Hepatocyte (in vitro differentiated cells): ENCODE data around the gene GBX1. TPM values are rescaled to one million over a fixed set of nuclear protein-coding genes. Genes with fewer than 3 reads are reported as not detected.

Experiments used
- DNase-seq: peaks from one replicate; pipeline ENCODE4 v3.0.0-alpha.2; 2016; ENCODE audit warnings: low spot score
- H2AFZ ChIP-seq: fragments of 200-600 bp; sonication (generic); 2 replicates; pipeline ENCODE4 v1.6.0; 2016; ENCODE audit warnings: antibody characterized with exemption, mild to moderate bottlenecking
- H3K27ac ChIP-seq: fragments of 200-600 bp; sonication (generic); 2 replicates; pipeline ENCODE4 v1.5.1; 2016; ENCODE audit warnings: mild to moderate bottlenecking
- H3K27me3 ChIP-seq: fragments of 200-600 bp; sonication (generic); 2 replicates; pipeline ENCODE4 v1.6.1; 2016
- H3K36me3 ChIP-seq: fragments of 200-600 bp; sonication (generic); replicated peaks from 2 replicates; pipeline ENCODE4 v1.5.1; 2016; ENCODE audit warnings: low read depth; ENCODE audit not compliant: insufficient read depth
- H3K4me1 ChIP-seq: fragments of 200-600 bp; sonication (generic); 2 replicates; pipeline ENCODE4 v1.5.1; 2016; ENCODE audit warnings: mild to moderate bottlenecking, moderate library complexity; ENCODE audit not compliant: insufficient read depth
- H3K4me2 ChIP-seq: fragments of 200-600 bp; sonication (generic); 2 replicates; pipeline ENCODE4 v1.6.0; 2016
- H3K4me3 ChIP-seq: fragments of 200-600 bp; sonication (generic); 2 replicates; pipeline ENCODE4 v1.5.1; 2016; ENCODE audit warnings: mild to moderate bottlenecking
- H3K79me2 ChIP-seq: fragments of 200-600 bp; sonication (generic); 2 replicates; pipeline ENCODE4 v1.6.0; 2017; ENCODE audit warnings: mild to moderate bottlenecking
- H3K9me2 ChIP-seq: fragments of 200-600 bp; sonication (generic); replicated peaks from 2 replicates; pipeline ENCODE4 v1.6.0; 2017; ENCODE audit warnings: mild to moderate bottlenecking; ENCODE audit not compliant: insufficient read depth
- H3K9me3 ChIP-seq: fragments of 200-600 bp; sonication (generic); 2 replicates; pipeline ENCODE4 v1.5.1; 2016; ENCODE audit warnings: low read depth, mild to moderate bottlenecking
- H4K20me1 ChIP-seq: fragments of 200-600 bp; sonication (generic); 2 replicates; pipeline ENCODE4 v1.6.0; 2016; ENCODE audit warnings: mild to moderate bottlenecking; ENCODE audit not compliant: insufficient read depth, poor library complexity, severe bottlenecking
- CTCF ChIP-seq: fragments of 200-600 bp; sonication (generic); IDR thresholded peaks from 2 replicates; pipeline ENCODE4 v1.5.1; 2016; ENCODE audit warnings: antibody characterized with exemption, mild to moderate bottlenecking; ENCODE audit not compliant: poor library complexity
- EZH2 ChIP-seq: fragments of 200-600 bp; sonication (generic); IDR thresholded peaks from 2 replicates; pipeline ENCODE4 v1.6.1; 2016; ENCODE audit warnings: antibody characterized with exemption, mild to moderate bottlenecking, borderline replicate concordance
- EZH2phosphoT487 ChIP-seq: fragments of 200-600 bp; sonication (generic); IDR thresholded peaks from one replicate; pipeline ENCODE4 v1.6.1; 2018; ENCODE audit warnings: antibody characterized with exemption, mild to moderate bottlenecking, low read depth, moderate library complexity; ENCODE audit not compliant: unreplicated experiment, severe bottlenecking
- WGBS: methylation state at CpG from one replicate; pipeline ENCODE4 v1.1.6; 2016; ENCODE audit warnings: low lambda C conversion rate; ENCODE audit errors: missing lambda C conversion rate; 5-methylcytosine and 5-hydroxymethylcytosine counted together
- polyA plus RNA-seq: library from polyadenylated mRNA; unstranded; fragments of >200 nt; fragmentation: Nextera tagmentation; extraction: Ambion mirVana; gene quantifications from 2 replicates; pipeline ENCODE4 v1.2.1, GENCODE V29; 2016
- total RNA-seq: library from RNA; depleted of rRNA; stranded (reverse); fragments of >200 nt; gene quantifications from 2 replicates; pipeline ENCODE4 v1.2.3, GENCODE V29; 2014

Gene GBX1
- total and polyA plus RNA-seq, 2 experiments from 2014 or later = not detected

GRCh38 chr7:151118108-151119054 lies 49.1 kb downstream of the GBX1 start:
- Histone ChIP-seq H3K4me3 (no peak overlapping the region), H3K27me3 (no peaks in the 10 kb centered on the region), H3K79me2 (peaks cover 31% of the 10 kb centered on the region), H3K4me2 (no peak overlapping the region), H3K4me1 (peaks cover 14% of the 10 kb centered on the region), H3K36me3 (no peaks in the 10 kb centered on the region), H4K20me1 (peaks cover 42% of the 10 kb centered on the region), H2AFZ (no peak overlapping the region), H3K9me3 (no peaks in the 10 kb centered on the region), H3K9me2 (no peaks in the 10 kb centered on the region), H3K27ac (no peak overlapping the region)
- TF ChIP-seq CTCF (no peak), EZH2 (no peak), EZH2phosphoT487 (no peak)
- 96% methylated on average over 37 of the region's 38 CpGs for WGBS
- no peak for DNase-seq

GRCh38 chr7:151117565-151117964 lies 49.9 kb downstream of the GBX1 start:
- Histone ChIP-seq H3K27me3 (no peaks in the 10 kb centered on the region), H3K36me3 (no peaks in the 10 kb centered on the region), H3K9me2 (no peaks in the 10 kb centered on the region), H3K79me2 (peaks cover 39% of the 10 kb centered on the region), H3K4me2 (no peak overlapping the region), H3K4me1 (peaks cover 17% of the 10 kb centered on the region), H3K4me3 (no peak overlapping the region), H2AFZ (no peak overlapping the region), H4K20me1 (peaks cover 50% of the 10 kb centered on the region), H3K9me3 (no peaks in the 10 kb centered on the region), H3K27ac (no peak overlapping the region)
- 99% methylated on average over 11 of the region's 12 CpGs for WGBS
- no peak for DNase-seq
- TF ChIP-seq EZH2phosphoT487 (no peak), EZH2 (no peak), CTCF (no peak)

GRCh38 chr7:151116603-151117440 lies 50.7 kb downstream of the GBX1 start:
- H2AFZ ChIP-seq = no peak overlapping the region
- no peaks in the 10 kb centered on the region for H3K27me3 ChIP-seq
- peaks cover 17% of the 10 kb centered on the region for H3K4me1 ChIP-seq
- no peaks in the 10 kb centered on the region for H3K36me3 ChIP-seq
- no peak for DNase-seq
- 97% methylated on average over 27 of the region's 27 CpGs for WGBS
- no peak overlapping the region for H3K4me3 ChIP-seq
- no peak for TF ChIP-seq CTCF
- no peak for TF ChIP-seq EZH2phosphoT487
- TF ChIP-seq EZH2 = no peak
- peaks cover 57% of the 10 kb centered on the region for H4K20me1 ChIP-seq
- peak overlapping the region; percentile 75 for H3K4me2 ChIP-seq
- no peak overlapping the region for H3K27ac ChIP-seq
- peaks cover 46% of the 10 kb centered on the region for H3K79me2 ChIP-seq
- no peaks in the 10 kb centered on the region for H3K9me3 ChIP-seq
- H3K9me2 ChIP-seq = no peaks in the 10 kb centered on the region
